Myocyte (in vitro differentiated cells): ENCODE measurements around the gene JPH3. TPM values are rescaled to one million over a fixed set of nuclear protein-coding genes. Genes with fewer than 3 reads are reported as not detected.
"Not testable (repeated sequence)": the region's sequence is repeated elsewhere in the genome, so short reads cannot be mapped to it uniquely, and the experiment has no call there.

Source experiments
- DNase-seq: peaks from one replicate; pipeline ENCODE4 v3.0.0-alpha.2; 2012; ENCODE audit warnings: low read depth
- total RNA-seq: library from RNA; depleted of rRNA; stranded (reverse); fragments of >200 nt; gene quantifications from 2 replicates; pipeline ENCODE4 v1.2.3, GENCODE V29; 2014

The JPH3 gene
- total RNA-seq, 1 donor from 2014 or later: not detected

DNA sequence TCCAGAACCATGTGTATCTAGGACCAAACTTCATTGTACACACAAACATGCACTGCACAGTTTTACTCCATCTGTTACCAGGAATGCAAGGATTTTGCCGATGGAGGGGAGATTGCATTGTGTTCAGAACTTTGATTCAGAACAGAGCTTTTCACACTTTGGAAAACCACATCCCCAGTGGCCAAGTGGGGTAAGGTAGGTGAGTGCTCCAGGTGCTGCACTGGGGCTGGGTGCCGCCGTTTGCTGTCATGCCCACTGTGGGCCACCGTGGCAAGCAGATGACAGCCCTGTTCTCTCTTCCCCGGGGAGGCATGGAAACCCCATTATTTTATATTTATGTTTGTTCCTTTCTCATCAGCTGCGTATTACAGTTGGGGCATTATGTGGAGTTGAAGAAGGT is 29.3 kb upstream of the JPH3 start:
- no peak for DNase-seq

DNA sequence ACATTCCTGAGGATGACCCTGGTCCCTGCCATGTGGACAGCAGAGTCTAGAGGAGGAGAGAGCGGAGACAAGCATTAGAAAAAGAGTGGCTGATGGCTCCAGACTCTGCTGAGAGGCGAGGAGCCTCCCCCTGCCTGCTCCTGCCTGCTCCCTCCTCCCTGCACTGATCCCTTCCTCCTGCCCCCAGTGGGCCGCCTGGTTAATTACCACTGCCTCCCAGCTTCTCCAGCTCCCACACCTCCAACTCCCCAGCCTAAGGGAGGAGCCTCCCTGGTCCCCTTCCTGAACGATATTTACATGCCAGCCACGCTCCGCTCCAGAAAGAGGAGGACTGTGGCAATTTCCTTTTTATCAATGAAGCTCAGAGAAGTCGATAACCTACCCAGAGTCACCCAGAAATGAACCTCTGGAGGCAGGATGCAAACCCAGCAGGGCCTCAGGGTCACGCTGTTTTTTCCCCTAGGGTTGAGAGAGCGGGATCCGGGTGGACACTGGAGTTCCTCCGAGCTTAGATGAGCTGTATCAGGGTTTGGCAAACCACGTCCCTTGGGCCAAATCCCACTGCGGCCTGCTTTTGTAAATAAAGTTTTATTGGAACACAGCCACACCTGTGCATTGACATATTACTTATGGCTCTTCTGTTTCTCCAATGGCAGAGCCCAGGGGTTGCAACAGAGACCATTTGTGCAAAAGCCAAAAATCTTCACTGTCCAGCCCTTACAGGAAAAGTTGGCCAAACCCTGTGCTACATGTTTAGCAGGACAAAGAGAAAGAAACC is 27.1 kb upstream of the JPH3 start:
- no peak for DNase-seq

DNA sequence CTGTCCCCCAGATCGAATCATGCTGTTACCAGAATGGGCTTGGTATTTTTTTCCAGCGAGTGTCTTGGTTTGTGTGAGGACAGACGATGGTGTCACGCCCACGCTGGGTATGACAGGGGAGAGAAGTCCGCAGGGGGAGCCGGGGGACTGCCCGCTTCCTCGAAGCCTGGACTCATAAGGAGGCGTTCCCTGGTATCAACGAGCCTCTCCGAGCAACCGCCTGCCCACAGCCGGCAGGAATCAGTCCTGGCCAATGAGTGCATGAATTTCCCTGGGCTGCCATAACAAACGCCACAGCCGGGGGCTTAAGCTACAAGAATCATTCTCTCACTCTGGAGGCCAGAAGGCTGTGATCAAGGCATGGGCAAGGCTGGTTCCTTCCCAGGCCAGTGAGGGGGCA is 26.1 kb upstream of the JPH3 start:
- no peak for DNase-seq

DNA sequence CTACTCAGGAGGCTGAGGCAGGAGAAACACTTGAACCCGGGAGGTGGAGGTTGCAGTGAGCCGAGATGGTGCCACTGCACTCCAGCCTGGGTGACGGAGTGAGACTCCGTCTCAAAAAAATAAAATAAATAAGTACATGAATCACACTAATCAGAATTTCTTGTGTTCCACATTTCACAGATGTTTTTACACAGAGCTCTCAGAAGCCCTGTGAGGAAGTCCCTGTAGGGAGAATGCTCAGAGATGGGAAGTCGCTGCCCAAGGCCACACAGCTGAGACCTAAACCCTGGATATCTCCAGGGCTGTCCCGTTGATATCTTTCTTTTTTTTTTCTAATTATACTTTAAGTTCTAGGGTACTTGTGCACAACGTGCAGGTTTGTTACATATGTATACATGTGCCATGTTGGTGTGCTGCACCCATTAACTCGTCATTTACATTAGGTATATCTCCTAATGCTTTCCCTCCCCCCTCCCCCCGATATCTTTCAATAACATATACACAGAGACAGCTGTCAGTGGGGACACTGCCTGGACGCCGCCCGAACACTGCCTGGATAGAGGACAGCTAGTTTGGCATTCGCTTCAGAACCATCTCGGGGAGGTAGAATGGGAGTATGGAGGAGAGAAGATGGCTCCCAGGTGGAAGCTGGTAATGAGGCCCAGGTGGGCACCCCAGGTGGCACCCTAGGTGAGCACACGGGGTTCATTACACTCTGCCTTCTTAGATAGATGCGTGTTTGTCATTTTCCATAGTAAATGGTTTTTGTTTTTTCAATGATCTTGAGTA is 24.0 kb upstream of the JPH3 start:
- not testable (repeated sequence) for DNase-seq

DNA sequence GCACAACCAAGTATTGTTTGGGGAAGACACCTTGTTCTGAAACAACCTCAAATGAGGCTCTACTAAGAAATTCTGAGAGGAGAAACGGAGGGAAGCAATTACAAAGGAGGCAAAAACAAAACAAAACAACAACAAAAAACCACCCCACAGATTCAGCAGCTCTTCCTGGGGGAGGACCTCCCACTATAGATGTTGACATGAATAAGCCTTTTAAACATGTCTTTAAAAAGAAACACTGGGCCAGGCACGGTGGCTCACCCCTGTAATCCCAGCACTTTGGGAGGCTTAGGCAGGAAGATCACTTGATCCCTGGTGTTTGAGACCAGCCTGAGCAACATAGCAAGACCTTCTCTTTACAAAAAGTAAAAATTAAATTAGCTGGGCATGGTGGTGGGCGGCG is 22.6 kb upstream of the JPH3 start:
- no peak for DNase-seq

DNA sequence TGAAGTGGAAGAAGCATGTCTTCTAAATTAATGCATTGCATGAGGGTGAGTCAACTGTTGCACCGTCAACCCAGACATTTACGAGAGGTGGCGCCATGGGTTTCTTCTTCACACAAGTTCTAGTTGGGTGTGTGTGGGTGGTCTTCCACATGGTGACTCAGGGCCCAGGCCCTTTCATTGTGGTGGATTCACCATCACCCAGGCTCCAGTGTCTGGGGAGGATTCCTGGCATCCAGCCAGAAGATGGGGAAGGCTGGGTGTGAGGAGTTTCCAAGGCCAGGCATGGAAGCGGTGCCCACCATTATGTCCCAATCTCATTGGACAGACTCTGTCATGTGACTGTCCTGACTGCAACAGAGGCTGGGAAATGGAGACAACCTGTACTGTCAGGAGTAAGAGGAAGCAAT is 21.4 kb upstream of the JPH3 start:
- DNase-seq: peak; percentile 24

DNA sequence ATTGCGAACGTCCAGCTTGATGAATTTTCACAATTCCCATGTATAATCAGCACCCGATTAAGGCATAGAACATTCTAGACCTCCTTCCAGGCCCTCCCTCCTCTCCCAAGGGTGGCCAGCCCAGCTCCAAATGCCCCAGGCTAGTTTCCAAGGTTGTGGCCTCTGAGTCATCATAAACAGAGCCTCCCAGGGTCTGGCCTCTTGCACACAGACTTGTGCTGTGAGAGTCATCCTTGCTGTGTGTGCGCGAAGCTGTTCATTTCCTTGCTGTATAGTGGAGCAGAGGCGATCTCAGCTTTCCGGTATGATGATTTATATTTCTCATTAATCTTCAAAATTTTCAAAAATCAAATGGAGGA is 20.5 kb upstream of the JPH3 start:
- DNase-seq: peak; percentile 96

DNA sequence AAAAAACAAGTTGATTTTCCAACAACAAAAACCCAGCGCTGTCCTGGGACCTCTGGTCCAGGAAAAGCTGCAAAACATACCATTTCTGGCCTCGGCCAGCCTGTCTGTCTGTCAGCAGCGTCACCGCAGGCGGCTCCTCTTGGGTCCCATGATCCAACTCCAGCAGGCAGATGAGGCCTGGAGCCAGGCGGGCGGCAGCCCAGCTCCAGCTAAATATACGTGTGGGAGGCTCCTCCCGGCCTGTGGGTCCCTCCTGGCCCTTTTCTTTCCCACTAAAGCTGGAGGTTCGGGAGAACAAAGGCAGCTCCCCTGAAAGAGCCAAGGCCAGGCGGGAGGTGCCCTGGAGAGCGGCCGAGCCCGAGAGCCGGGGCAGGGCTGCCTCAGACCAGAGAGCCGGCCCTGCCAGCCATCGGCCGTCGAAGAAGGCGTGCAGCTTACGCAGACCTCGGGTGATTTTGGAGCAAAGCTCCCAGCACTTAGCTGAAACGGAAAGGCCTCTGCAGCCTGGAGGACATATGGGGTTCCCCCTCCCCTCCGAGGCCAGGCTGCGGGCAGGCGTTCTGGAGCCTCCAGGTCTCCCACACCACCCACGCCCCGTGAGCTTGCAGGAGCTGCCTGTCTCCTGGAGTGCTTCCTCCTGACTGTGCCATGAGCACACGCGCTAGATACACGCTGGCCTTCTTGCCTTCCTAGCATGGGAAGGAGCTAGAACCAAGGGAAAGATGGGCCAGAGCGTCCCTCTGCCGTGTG is 19.9 kb upstream of the JPH3 start:
- DNase-seq: peak; percentile 87

DNA sequence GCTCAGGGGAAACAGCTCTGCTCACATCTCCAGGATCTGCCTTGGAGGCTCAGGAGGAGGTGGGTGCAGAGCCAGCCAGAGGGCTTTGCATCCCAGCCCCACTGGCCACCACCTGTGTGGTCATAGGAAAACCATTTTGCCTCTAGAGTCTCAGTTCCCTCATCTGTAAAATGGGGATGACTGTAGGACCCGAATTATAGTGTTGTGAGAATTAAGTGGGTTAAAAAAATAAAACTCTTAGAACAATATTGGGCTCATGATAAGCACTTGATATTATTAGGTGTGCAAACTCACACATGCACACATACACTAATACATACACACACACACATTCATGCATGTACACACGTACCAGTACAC is 19.4 kb upstream of the JPH3 start:
- DNase-seq: no peak

DNA sequence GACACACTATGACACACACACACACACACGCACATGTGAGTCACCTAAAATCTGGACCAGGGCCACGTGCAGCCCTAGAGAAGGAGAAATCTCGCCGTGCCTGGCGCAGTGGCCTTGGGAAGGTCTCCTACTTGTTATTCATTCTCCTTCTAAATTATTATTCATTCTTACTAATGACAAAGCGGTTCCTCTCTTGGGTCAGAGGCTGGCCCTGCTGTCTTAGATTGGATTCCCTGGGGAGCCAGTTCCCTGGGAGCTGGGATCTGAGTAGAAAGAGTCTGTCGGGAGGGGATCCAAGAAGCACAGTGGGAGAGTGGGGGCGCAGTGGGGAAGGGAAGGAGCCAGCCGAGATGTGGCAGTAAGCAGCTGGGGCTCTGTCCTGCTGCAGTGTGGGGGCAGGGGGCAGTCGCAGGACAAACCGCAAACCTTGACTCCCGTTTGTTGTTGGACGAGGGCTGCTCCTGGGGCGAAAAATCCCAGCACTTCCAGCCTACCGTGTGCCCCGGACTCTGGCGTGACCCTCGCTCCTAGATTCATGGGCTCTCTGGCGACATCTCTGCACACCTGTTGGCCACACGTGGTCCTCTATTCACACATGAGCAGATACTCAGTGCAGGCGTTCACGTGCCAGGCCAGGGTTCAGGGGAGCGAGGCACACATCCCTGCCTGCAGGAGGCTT is 18.7 kb upstream of the JPH3 start:
- DNase-seq: no peak

DNA sequence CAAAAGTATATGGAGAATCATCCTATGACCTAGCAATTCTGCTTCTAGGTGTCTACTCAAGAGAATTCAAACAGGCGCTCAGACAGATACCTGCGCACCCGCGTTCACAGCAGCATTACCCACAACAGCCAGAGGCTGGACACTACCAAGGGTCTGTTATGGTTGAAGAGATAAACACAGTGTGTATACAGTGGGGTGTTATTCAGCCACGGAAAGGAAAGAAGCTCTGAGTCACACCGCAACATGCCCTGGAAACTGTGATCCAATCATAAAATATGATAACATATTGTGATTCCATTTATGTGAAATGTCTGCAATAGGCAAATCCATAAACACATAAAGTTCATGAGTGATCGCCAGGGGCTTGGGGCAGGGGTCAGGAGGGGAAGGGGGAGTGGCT is 18.0 kb upstream of the JPH3 start:
- DNase-seq: no peak

DNA sequence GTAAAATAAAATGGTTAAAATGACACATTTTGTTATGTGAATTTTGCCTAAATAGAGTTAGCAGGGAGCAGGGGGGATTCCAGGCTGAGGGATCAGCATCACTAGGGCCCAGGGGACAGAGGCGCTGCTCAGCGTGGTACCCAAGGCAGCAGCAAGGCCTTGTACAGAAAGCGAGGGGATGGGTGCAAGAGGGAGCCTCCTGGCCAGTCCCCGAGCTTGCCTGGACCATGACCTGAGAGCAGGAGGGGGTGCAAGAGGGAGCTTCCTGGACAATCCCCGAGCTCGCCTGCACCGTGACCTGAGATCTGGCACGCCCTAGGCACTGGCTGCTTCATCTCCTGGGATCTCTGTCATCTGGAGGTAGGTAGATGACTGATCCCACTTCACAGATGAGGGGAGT is 17.3 kb upstream of the JPH3 start:
- DNase-seq: no peak

DNA sequence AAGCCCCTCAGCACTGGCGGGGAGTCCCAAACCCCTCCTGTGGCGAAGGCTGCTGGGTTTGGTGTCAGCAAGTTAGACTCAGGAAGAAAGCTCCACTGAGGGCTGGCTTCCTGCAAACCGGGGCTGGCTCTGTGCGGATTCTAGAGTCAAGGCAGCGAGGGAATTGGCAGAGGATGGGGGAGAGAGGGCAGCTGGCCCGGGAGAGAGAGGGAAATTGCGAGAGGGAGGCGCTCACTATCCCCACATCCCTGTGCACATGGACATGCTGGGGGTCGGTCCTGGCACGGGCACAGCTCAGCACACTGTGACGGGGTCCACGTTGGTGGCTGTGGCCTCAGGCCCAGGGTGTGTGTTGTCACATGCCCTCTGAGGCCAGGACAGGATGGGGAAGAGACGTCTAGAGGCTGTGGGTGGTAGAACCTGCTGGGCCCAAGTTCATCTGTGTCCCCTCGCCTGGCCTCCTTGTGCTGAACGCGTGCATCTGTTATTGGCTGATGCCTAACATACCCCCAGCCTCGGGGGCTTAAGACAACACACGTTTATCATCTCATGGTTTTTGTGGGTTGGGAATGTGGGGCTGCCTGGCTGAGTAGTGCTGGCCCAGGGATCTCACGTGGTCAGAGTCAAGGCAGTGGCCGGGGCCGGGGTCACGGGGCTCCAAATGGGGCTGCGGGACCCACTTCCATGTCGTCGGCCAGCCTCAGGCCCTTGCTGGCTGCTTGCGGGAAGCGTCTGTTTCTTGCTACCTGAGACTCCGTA is 16.7 kb upstream of the JPH3 start:
- DNase-seq: no peak

DNA sequence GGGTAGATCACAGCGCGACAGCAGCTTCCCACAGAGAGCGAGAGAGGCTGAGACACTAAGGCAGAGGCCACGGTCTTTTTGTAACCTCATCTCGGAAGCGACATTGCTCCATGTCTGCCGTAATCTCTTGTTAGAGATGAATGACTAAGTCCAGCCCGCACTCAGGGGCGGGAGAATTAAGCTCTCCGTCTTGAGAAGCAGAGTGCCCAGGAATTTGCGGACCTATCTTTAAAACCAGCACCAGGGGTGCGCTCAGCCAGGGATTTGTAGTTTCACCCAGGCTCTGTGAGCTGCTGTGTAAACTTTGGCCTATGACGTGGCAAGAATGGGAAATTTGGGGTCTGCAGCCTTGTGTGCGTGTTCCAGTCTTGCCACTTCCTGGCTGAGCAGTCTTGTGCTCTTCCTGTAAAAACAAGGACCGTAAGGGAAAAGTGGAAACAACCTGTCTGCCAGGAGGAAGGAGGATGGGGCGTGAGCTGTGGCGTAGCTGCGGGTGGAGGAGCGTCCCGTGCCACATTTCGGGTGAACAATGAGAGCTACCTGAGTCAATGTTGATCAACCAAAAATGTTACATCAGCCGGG is 16.0 kb upstream of the JPH3 start:
- peak; percentile 21 for DNase-seq

DNA sequence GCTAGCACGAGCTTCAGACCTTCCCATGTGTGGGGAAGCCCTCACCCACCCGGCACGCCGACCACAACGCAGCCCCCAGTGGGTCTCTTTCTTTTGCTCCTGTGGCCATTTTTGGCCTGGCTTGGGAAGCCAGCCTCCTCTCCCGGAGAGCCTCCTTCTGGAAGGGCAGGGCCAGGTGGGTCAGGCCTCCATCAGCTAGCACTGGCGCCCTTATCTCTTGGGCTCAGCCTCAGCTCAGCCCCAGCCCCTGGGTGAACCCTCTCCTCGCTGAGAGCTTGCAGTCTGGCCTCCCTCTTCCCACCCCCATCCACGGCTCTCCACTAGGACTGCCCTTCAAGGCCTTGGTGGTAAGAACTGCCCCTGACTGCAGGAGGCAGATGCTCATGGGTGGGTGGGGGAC is 14.7 kb upstream of the JPH3 start:
- DNase-seq: no peak

DNA sequence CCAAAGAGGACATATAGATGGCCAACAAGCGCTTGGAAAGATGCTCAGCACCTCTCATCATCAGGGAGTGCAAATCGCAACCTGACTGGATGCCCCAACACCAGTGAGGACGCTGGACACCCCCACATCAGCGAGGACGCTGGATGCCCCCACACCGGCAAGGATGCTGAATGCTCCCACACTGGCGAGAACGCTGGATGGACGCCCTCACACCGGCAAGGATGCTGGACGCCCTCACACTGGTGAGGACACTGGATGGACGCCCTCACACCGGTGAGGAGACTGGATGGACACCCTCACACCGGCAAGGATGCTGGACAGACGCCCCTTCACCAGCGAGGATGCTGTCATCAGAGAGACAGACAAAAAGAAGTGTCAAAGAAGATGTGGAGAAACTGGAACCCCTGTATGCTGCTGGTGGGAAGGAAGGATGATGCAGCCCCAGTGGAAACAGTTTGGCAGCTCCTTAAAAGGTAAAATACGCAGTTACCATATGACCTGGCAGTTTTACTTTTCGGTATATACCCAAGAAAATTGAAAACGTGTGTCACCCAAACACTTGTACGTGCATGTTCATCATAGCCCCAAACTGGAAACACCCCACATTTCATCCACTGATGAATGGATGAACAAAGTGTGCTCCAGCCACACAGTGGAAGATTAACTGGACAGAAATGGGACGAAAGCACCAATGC is 10.1 kb upstream of the JPH3 start:
- no peak for DNase-seq

DNA sequence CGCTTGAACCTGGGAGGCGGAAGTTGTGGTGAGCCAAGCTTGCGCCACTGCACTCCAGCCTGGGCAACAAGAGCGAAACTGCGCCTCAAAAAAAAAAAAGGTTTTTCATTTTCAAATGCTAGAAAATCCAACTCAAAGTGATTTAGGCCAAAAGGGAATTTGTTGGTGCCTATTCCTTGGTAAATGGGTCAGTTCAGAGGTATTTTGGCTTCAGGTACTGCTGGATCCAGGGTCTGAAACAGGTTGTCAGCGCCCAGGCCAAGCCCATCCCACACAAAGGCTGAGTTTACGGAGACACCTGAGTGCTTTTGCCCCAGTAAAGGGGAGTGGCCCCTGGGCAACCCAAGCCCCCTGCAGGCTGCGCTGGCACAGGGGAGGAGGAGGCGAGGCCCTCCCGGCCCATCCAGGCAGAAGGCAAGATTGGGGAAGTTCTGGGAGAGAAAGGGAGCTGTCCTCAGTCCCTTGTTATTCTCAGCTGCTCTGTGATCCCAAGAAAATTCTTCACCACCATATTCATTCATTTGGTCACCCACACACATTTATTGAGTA is 8.5 kb upstream of the JPH3 start:
- DNase-seq: no peak

DNA sequence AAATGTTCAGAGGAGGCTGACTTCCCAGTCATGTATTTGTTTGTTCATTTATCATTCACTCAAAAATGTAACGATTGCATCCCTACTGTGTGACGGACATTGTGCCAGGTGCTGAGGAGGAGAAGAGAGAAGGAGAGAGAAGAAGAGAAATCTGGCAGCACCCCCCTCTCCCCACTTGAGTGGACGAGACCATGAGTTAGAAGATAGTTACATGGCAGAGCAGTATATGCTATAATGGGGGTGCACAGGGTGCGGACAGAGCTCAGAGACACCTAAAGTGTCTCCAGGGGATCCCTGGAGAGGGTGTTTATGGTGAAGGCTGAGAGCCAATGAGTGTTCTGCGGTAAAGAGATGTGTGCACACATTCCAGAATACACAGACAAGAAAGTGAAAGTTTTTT is 6.6 kb upstream of the JPH3 start:
- DNase-seq: no peak

DNA sequence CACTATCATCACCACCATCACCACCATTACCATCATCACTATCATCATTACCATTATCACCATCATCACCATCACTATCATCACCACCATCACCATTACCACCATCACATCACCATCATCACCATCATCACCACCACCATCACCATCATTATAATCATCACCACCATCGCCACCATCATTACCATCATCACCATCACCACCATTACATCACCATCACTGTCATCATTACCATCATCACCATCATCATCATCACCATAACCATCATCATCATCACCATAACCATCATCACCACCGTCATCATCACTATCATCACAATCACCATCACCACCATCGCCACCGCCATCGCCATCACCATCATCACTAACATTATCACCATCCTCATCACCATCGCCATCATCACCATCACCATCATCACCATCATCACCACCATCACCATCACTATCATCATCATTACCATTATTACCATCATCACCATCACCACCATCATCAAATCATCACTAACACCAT is 4.9 kb upstream of the JPH3 start:
- no peak for DNase-seq
